ENCODE results near the gene SLC27A2.

The SLC27A2 gene

GRCh38 chr15:50256188-50257041 lies 74.4 kb downstream of the SLC27A2 start:
- peak; percentile 14 for DNase-seq (ENCODE audit: low read depth)
- H3K4me3 ChIP-seq (ENCODE audit: low read length), result no peak overlapping the region
- TF ChIP-seq, protein P1, sequence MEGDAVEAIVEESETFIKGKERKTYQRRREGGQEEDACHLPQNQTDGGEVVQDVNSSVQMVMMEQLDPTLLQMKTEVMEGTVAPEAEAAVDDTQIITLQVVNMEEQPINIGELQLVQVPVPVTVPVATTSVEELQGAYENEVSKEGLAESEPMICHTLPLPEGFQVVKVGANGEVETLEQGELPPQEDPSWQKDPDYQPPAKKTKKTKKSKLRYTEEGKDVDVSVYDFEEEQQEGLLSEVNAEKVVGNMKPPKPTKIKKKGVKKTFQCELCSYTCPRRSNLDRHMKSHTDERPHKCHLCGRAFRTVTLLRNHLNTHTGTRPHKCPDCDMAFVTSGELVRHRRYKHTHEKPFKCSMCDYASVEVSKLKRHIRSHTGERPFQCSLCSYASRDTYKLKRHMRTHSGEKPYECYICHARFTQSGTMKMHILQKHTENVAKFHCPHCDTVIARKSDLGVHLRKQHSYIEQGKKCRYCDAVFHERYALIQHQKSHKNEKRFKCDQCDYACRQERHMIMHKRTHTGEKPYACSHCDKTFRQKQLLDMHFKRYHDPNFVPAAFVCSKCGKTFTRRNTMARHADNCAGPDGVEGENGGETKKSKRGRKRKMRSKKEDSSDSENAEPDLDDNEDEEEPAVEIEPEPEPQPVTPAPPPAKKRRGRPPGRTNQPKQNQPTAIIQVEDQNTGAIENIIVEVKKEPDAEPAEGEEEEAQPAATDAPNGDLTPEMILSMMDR (conservative IDR thresholded peaks at IDR 0.05; ENCODE audit: low read length), result no peak

DNA sequence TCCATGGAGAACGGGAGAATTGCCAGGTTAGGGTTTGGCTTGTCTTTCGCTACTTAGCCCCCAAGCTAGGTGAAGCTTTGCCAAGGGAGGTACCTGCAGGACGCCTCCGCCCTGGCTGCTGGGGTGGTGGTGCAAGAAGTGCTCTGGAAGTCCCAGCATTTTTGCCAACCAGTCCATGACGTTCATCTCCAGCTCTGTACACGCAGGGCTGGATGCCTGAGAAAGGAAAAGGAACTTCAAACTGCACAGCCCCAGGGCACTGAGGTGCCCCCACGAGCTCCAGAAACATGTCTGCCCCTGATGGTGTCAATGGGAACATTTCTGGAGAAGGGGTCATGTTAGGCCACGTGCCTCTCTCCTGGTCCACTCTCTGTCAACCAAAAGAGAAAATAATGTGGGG lies 75.3 kb downstream of the SLC27A2 start:
- DNase-seq (ENCODE audit: low read depth), result no peak
- TF ChIP-seq, protein P1 (conservative IDR thresholded peaks at IDR 0.05; ENCODE audit: low read length), result no peak
- no peak overlapping the region for H3K4me3 ChIP-seq (ENCODE audit: low read length)

GRCh38 chr15:50257924-50258323 lies 75.9 kb downstream of the SLC27A2 start:
- DNase-seq (ENCODE audit: low read depth), result no peak
- no peak overlapping the region for H3K4me3 ChIP-seq (ENCODE audit: low read length)
- TF ChIP-seq, protein P1 (conservative IDR thresholded peaks at IDR 0.05; ENCODE audit: low read length), result no peak

GRCh38 chr15:50259276-50259675 lies 77.3 kb downstream of the SLC27A2 start:
- no peak overlapping the region for H3K4me3 ChIP-seq (ENCODE audit: low read length)
- TF ChIP-seq, protein P1 (conservative IDR thresholded peaks at IDR 0.05; ENCODE audit: low read length), result no peak
- no peak for DNase-seq (ENCODE audit: low read depth)

- TF ChIP-seq, protein P1 (conservative IDR thresholded peaks at IDR 0.05; ENCODE audit: low read length), result no peak
These were observed 79.0 kb downstream of the SLC27A2 start for GRCh38 chr15:50260969-50261496.

GRCh38 chr15:50261981-50262380 lies 80.0 kb downstream of the SLC27A2 start:
- TF ChIP-seq, protein P1 (conservative IDR thresholded peaks at IDR 0.05; ENCODE audit: low read length), result no peak
- DNase-seq (ENCODE audit: low read depth), result no peak

More at GRCh38 chr15:50260969-50261496, 79.0 kb downstream of the SLC27A2 start:
- no peak overlapping the region for H3K4me3 ChIP-seq (ENCODE audit: low read length)
- DNase-seq (ENCODE audit: low read depth), result no peak

GRCh38 chr15:50262533-50262932 lies 80.5 kb downstream of the SLC27A2 start:
- TF ChIP-seq, protein P1 (conservative IDR thresholded peaks at IDR 0.05; ENCODE audit: low read length), result no peak
- no peak overlapping the region for H3K4me3 ChIP-seq (ENCODE audit: low read length)
- DNase-seq (ENCODE audit: low read depth), result no peak

More at GRCh38 chr15:50261981-50262380, 80.0 kb downstream of the SLC27A2 start:
- H3K4me3 ChIP-seq (ENCODE audit: low read length), result no peak overlapping the region
